IMR-90 (cell line): ENCODE results near the gene ECE2. TPM values are rescaled to one million over a fixed set of nuclear protein-coding genes. Genes with fewer than 3 reads are reported as not detected.

Experiments
- ATAC-seq: fragments of 200-7000 bp; cut with Tn5 transposase; 2 replicates; pipeline ENCODE4 v1.9.1; 2020; ENCODE audit warnings: low read depth, mild to moderate bottlenecking, moderate library complexity
- BruUV-seq: library from RNA; stranded (reverse); fragments of 400-500 nt; replicated peaks from 2 replicates; lab custom pipeline; 2021; lab: Mats Ljungman, UMichigan
- CTCF ChIA-PET: fragments of 300-600 bp; formaldehyde crosslinking; extraction: SDS; loops from one replicate; lab custom pipeline; 2021; ENCODE audit warnings: antibody characterized with exemption; lab: Yijun Ruan, JAX
- POLR2A ChIA-PET: fragments of 300-600 bp; sonication (Branson Sonifier 250); formaldehyde crosslinking; loops from one replicate; lab custom pipeline; 2022; ENCODE audit warnings: antibody characterized with exemption; ENCODE audit not compliant: unreplicated experiment; lab: Charles Lee
- DNase-seq: peaks from one replicate; pipeline ENCODE4 v3.0.0; 2013
- H2AFZ ChIP-seq: replicated peaks from 2 replicates; pipeline ENCODE3; 2013; ENCODE audit warnings: low read length, mild to moderate bottlenecking; ENCODE audit not compliant: poor library complexity
- H2AK5ac ChIP-seq: 2 replicates; pipeline ENCODE4 v1.6.1; 2013; ENCODE audit warnings: low read depth, low read length, inconsistent platforms
- H2AK9ac ChIP-seq: replicated peaks from 2 replicates; pipeline ENCODE3; 2013; ENCODE audit warnings: mild to moderate bottlenecking, low read depth, low read length, moderate library complexity; ENCODE audit not compliant: poor library complexity
- H2BK120ac ChIP-seq: 2 replicates; pipeline ENCODE4 v1.6.1; 2013; ENCODE audit warnings: low read depth, low read length, inconsistent platforms
- H2BK15ac ChIP-seq: 3 replicates; pipeline ENCODE4 v1.6.1; 2013; ENCODE audit warnings: low read depth, low read length, inconsistent platforms
- H2BK20ac ChIP-seq: 2 replicates; pipeline ENCODE4 v1.6.1; 2013; ENCODE audit warnings: low read depth, mild to moderate bottlenecking, inconsistent platforms, low read length, moderate library complexity
- H2BK5ac ChIP-seq: 2 replicates; pipeline ENCODE4 v1.6.1; 2013; ENCODE audit warnings: mild to moderate bottlenecking, low read depth, low read length, inconsistent platforms; ENCODE audit not compliant: poor library complexity, severe bottlenecking
- H3K14ac ChIP-seq: replicated peaks from 2 replicates; pipeline ENCODE4 v1.6.1; 2013; ENCODE audit warnings: low read depth, low read length, inconsistent platforms
- H3K18ac ChIP-seq: 2 replicates; pipeline ENCODE4 v1.6.1; 2013; ENCODE audit warnings: low read depth, low read length, control low read depth
- H3K23ac ChIP-seq: 2 replicates; pipeline ENCODE4 v1.6.1; 2013; ENCODE audit warnings: low read depth, low read length, inconsistent platforms
- H3K27ac ChIP-seq: 2 replicates; pipeline ENCODE4 v1.5.1; 2013; ENCODE audit warnings: mild to moderate bottlenecking, control low read depth, low read length; ENCODE audit not compliant: insufficient read depth
- H3K27me3 ChIP-seq: 2 replicates; pipeline ENCODE4 v1.6.1; 2013; ENCODE audit warnings: low read length; ENCODE audit not compliant: control insufficient read depth, insufficient read depth
- H3K36me3 ChIP-seq: 2 replicates; pipeline ENCODE4 v1.6.1; 2013; ENCODE audit warnings: low read length, mixed read lengths; ENCODE audit not compliant: control insufficient read depth, insufficient read depth
- H3K4ac ChIP-seq: 2 replicates; pipeline ENCODE4 v1.6.1; 2013; ENCODE audit warnings: low read depth, low read length, inconsistent platforms
- H3K4me1 ChIP-seq: 2 replicates; pipeline ENCODE4 v1.6.1; 2013; ENCODE audit warnings: low read length, mixed read lengths; ENCODE audit not compliant: control insufficient read depth, insufficient read depth
- H3K4me2 ChIP-seq: 2 replicates; pipeline ENCODE4 v1.6.1; 2013; ENCODE audit warnings: low read depth, mild to moderate bottlenecking, control low read depth, low read length, moderate library complexity
- H3K4me3 ChIP-seq: 2 replicates; pipeline ENCODE4 v1.5.1; 2013; ENCODE audit warnings: low read depth, mild to moderate bottlenecking, control low read depth, low read length, moderate library complexity; ENCODE audit not compliant: insufficient read depth
- H3K56ac ChIP-seq: 2 replicates; pipeline ENCODE4 v1.6.1; 2013; ENCODE audit warnings: low read length, inconsistent platforms; ENCODE audit not compliant: insufficient read depth; ENCODE audit errors: extremely low read depth
- H3K79me1 ChIP-seq, 2 experiments: 2 replicates each; pipeline ENCODE4 v1.6.1; 2013; ENCODE audit warnings: low read length in 2 of 2, inconsistent platforms in 1 of 2, low read depth in 1 of 2
- H3K9ac ChIP-seq: 2 replicates; pipeline ENCODE4 v1.6.1; 2013; ENCODE audit warnings: low read depth, low read length, control low read depth
- H3K9me1 ChIP-seq: 2 replicates; pipeline ENCODE4 v1.6.1; 2013; ENCODE audit warnings: low read length, inconsistent platforms; ENCODE audit not compliant: insufficient read depth
- H3K9me3 ChIP-seq: 2 replicates; pipeline ENCODE4 v1.6.1; 2013; ENCODE audit warnings: low read length; ENCODE audit not compliant: control insufficient read depth, insufficient read depth
- H4K20me1 ChIP-seq: 2 replicates; pipeline ENCODE4 v1.6.1; 2013; ENCODE audit warnings: low read length, inconsistent platforms; ENCODE audit not compliant: insufficient read depth
- H4K5ac ChIP-seq: 2 replicates; pipeline ENCODE4 v1.6.1; 2013; ENCODE audit warnings: mild to moderate bottlenecking, low read depth, low read length, control low read depth
- H4K8ac ChIP-seq, 2 experiments: 2 replicates each; pipeline ENCODE4 v1.6.1; 2013; ENCODE audit warnings: low read depth in 2 of 2, low read length in 2 of 2, control low read depth in 1 of 2, inconsistent platforms in 1 of 2
- H4K91ac ChIP-seq: 2 replicates; pipeline ENCODE4 v1.6.1; 2013; ENCODE audit warnings: low read depth, low read length, inconsistent platforms; ENCODE audit not compliant: insufficient read depth
- CTCF ChIP-seq: conservative IDR thresholded peaks from 2 replicates; pipeline ENCODE4 v1.5.1; 2012; ENCODE audit warnings: mild to moderate bottlenecking, low read depth, low read length, improper control_type of control experiment
- MAFK ChIP-seq: IDR thresholded peaks from 2 replicates; pipeline ENCODE4 v1.6.1; 2012; ENCODE audit warnings: low read depth, low read length, improper control_type of control experiment
- MAZ ChIP-seq: IDR thresholded peaks from 2 replicates; pipeline ENCODE4 v1.6.1; 2012; ENCODE audit warnings: low read depth, mild to moderate bottlenecking, low read length, improper control_type of control experiment, moderate library complexity, borderline replicate concordance
- NFE2L2 ChIP-seq: fragments of 150-350 bp; IDR thresholded peaks from 2 replicates; pipeline ENCODE4 v1.6.1; 2016; ENCODE audit warnings: low read depth, mild to moderate bottlenecking, low read length
- RAD21 ChIP-seq: IDR thresholded peaks from 2 replicates; pipeline ENCODE4 v1.6.1; 2012; ENCODE audit warnings: low read length, improper control_type of control experiment
- RCOR1 ChIP-seq: IDR thresholded peaks from 2 replicates; pipeline ENCODE4 v1.6.1; 2012; ENCODE audit warnings: mild to moderate bottlenecking, low read length, improper control_type of control experiment; ENCODE audit not compliant: insufficient replicate concordance
- SMC3 ChIP-seq: fragments of 150-350 bp; IDR thresholded peaks from 2 replicates; pipeline ENCODE4 v1.6.1; 2016; ENCODE audit warnings: low read depth, mild to moderate bottlenecking, antibody characterized with exemption, low read length, moderate library complexity
- WGBS, 2 experiments: methylation state at CpG; one replicate each; pipeline versions ENCODE4 v1.1.5 to v1.1.7; 2013; ENCODE audit warnings: missing lambda C conversion rate in 2 of 2; ENCODE audit not compliant: insufficient read length in 1 of 2; ENCODE audit errors: extremely low coverage in 2 of 2; 5-methylcytosine and 5-hydroxymethylcytosine counted together
- dilution Hi-C: fragments of 300-500 bp; cut with HindIII; formaldehyde crosslinking; loops from one replicate; pipeline ENCODE4 v1.14.3; 2018; ENCODE audit warnings: low sequenced_read_pairs; ENCODE audit not compliant: unreplicated experiment
- in situ Hi-C: fragments of 300-500 bp; cut with MboI; formaldehyde crosslinking; loops from 3 replicates; pipeline ENCODE4 v1.14.3; 2019; ENCODE audit warnings: low sequenced_read_pairs, inconsistent platforms, mixed read lengths
- intact Hi-C: fragments of 100-400 bp; cut with micrococcal nuclease; formaldehyde crosslinking; loops from 2 replicates; pipeline ENCODE4 v1.10.0; 2022
- polyA plus RNA-seq, 3 experiments: library from polyadenylated mRNA; depleted of rRNA; stranded (reverse); fragments of >200 nt; gene quantifications; 2 replicates each; pipeline ENCODE4 v1.2.3, GENCODE V29; 2012; ENCODE audit warnings: low replicate concordance in 1 of 3
- total RNA-seq: library from RNA; depleted of rRNA; stranded (reverse); fragments of >200 nt; gene quantifications from 2 replicates; pipeline ENCODE4 v1.2.3, GENCODE V29; 2012

Gene ECE2
- total and polyA plus RNA-seq, 2 of the 4 experiments (the other 2 are of a cell fraction) = not detected

GRCh38 chr3:184236033-184236410 lies 39.8 kb upstream of the ECE2 start:
- no peak overlapping the region for H4K8ac ChIP-seq
- no peaks in the 10 kb centered on the region for H3K79me1 ChIP-seq
- ChIA-PET CTCF (no interaction called here), POLR2A (no interaction called here)
- ATAC-seq (no peak), DNase-seq (no peak)
- H4K5ac ChIP-seq = no peak overlapping the region
- no peak overlapping the region for H2BK15ac ChIP-seq
- H4K91ac ChIP-seq = no peak overlapping the region
- H2AK5ac ChIP-seq = no peak overlapping the region
- no peak overlapping the region for H3K14ac ChIP-seq
- intact Hi-C loops (no loop called here), in situ Hi-C loops (no loop called here), dilution Hi-C loops (no loop called here)
- no peak overlapping the region for H3K18ac ChIP-seq
- H3K36me3 ChIP-seq = no peaks in the 10 kb centered on the region
- 0 out of 2 replicates have a peak, but pooled peaks cover 3% of the 10 kb centered on the region for H3K9me1 ChIP-seq
- TF ChIP-seq SMC3 (no peak), MAZ (no peak), RAD21 (no peak), CTCF (no peak), MAFK (no peak), RCOR1 (no peak), NFE2L2 (no peak)
- peaks cover 6% of the 10 kb centered on the region for H4K20me1 ChIP-seq
- no peak overlapping the region for H3K4ac ChIP-seq
- H2BK5ac ChIP-seq = no peak overlapping the region
- peaks cover 36% of the 10 kb centered on the region for H3K27me3 ChIP-seq
- H3K4me1 ChIP-seq = no peaks in the 10 kb centered on the region
- WGBS, 2 experiments = 28% methylated on average over 5 of the region's 14 CpGs; no CpG with 5 or more reads in 1 of the 2 experiments
- no peak overlapping the region for H3K56ac ChIP-seq
- H2BK20ac ChIP-seq = no peak overlapping the region
- H3K23ac ChIP-seq = no peak overlapping the region
- no peak overlapping the region for H3K4me3 ChIP-seq
- H3K4me2 ChIP-seq = no peak overlapping the region
- H2BK120ac ChIP-seq = no peak overlapping the region
- no peaks in the 10 kb centered on the region for H3K9me3 ChIP-seq
- no peak overlapping the region for H3K27ac ChIP-seq
- no TSS peak for BruUV-seq
- H3K9ac ChIP-seq = no peak overlapping the region
- H2AK9ac ChIP-seq = no peak overlapping the region
- H2AFZ ChIP-seq = no peak overlapping the region
